ENCODE measurements around the gene S1PR1. TPM values are rescaled to one million over a fixed set of nuclear protein-coding genes. Genes with fewer than 3 reads are reported as not detected.

Gene S1PR1
- total and polyA plus RNA-seq, 2 donors from 2014 or later = 14.2 to 51.6 TPM

GRCh38 chr1:101285922-101286570, 49.2 kb downstream of the S1PR1 start:
- Histone ChIP-seq H3K9me3 (ENCODE audit: control insufficient read depth in 2 of 3, insufficient read depth in 1 of 3, low read length in 3 of 3) (no peaks in the 10 kb centered on the region), H3K4me3 (ENCODE audit: low read length in 3 of 3) (no peak overlapping the region), H3K27ac (ENCODE audit: low read depth in 2 of 2, low read length in 2 of 2) (no peak overlapping the region), H3K4me1 (ENCODE audit: control insufficient read depth in 2 of 3, insufficient read depth in 2 of 3, low read depth in 1 of 3, low read length in 3 of 3) (no peaks in the 10 kb centered on the region), H3K9ac (ENCODE audit: low read length in 3 of 3) (no peak overlapping the region), H3K36me3 (ENCODE audit: control insufficient read depth in 2 of 3, insufficient read depth in 3 of 3, low read length in 3 of 3) (no peaks in the 10 kb centered on the region), H3K27me3 (ENCODE audit: control insufficient read depth, insufficient read depth, low read length) (no peaks in the 10 kb centered on the region)
- FAIRE-seq (no peak), DNase-seq (no peak)
- intact Hi-C loops (cut with DNase I) = loop anchor here (10.0 kb wide), 1 partner anchor 361 kb away; no protein-coding TSS in a partner anchor
- no peak for TF ChIP-seq CTCF (IDR thresholded peaks at IDR 0.05; ENCODE audit: borderline replicate concordance, extremely low read depth, insufficient read depth)

GRCh38 chr1:101288491-101288944, 51.7 kb downstream of the S1PR1 start:
- peak; percentile 77 for FAIRE-seq
- Histone ChIP-seq H3K27me3 (ENCODE audit: control insufficient read depth, insufficient read depth, low read length) (no peaks in the 10 kb centered on the region), H3K4me3 (ENCODE audit: low read length in 3 of 3) (peak overlapping the region in 1 of 3 donors; percentile 28), H3K4me1 (ENCODE audit: control insufficient read depth in 2 of 3, insufficient read depth in 2 of 3, low read depth in 1 of 3, low read length in 3 of 3) (no peaks in the 10 kb centered on the region), H3K27ac (ENCODE audit: low read depth in 2 of 2, low read length in 2 of 2) (no peak overlapping the region), H3K36me3 (ENCODE audit: control insufficient read depth in 2 of 3, insufficient read depth in 3 of 3, low read length in 3 of 3) (no peaks in the 10 kb centered on the region), H3K9ac (ENCODE audit: low read length in 3 of 3) (peak overlapping the region in 1 of 3 donors; percentile 2), H3K9me3 (ENCODE audit: control insufficient read depth in 2 of 3, insufficient read depth in 1 of 3, low read length in 3 of 3) (no peaks in the 10 kb centered on the region)
- peak in 4 of 5 donors; percentile 60 to 89 (median 70) for DNase-seq
- peak; percentile 79 for TF ChIP-seq CTCF (IDR thresholded peaks at IDR 0.05; ENCODE audit: borderline replicate concordance, extremely low read depth, insufficient read depth)
- intact Hi-C loops (cut with DNase I) = loop anchor here (10.0 kb wide), 1 partner anchor 364 kb away; no protein-coding TSS in a partner anchor

DNA sequence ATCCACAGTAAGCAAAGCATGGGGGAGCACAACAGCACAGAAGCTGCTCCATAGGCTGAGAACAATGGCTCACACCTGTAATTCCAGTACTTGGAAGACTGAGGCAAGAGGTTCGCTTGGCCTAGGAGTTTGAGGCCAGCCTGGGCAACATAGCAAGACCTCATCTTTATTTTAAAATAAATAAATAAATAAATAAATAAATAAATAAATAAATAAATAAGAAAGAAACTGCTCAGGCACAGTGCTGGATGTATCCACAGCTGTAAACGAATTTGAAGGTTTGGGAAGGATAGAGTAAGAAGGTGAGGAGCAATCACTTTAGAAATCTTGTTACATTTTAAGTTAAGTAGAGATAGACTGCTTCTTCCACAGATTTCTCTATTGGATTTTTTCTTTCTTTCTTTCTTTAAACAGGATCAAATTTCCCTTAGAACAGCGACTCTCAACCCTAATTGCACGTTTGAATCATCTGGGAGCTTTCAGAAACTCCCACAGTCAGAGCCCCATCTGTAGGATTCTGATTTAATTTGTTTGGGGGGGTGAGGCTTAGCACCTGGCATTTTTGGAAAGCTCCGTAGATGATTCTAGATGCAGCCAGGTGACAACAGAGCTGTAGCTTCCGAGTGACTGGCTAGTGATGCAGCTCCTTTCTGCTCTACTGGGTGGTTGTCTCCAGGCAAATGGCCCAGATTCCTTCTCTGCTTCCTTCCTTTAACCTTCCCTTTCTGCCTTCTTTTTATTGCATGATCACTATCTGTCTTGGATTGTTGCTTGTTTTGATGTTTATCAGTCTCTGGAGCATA, 53.5 kb downstream of the S1PR1 start:
- Histone ChIP-seq H3K27me3 (ENCODE audit: control insufficient read depth, insufficient read depth, low read length) (no peaks in the 10 kb centered on the region), H3K27ac (ENCODE audit: low read depth in 2 of 2, low read length in 2 of 2) (no peak overlapping the region), H3K4me3 (ENCODE audit: low read length in 3 of 3) (no peak overlapping the region), H3K9ac (ENCODE audit: low read length in 3 of 3) (no peak overlapping the region), H3K9me3 (ENCODE audit: control insufficient read depth in 2 of 3, insufficient read depth in 1 of 3, low read length in 3 of 3) (no peaks in the 10 kb centered on the region), H3K36me3 (ENCODE audit: control insufficient read depth in 2 of 3, insufficient read depth in 3 of 3, low read length in 3 of 3) (no peaks in the 10 kb centered on the region), H3K4me1 (ENCODE audit: control insufficient read depth in 2 of 3, insufficient read depth in 2 of 3, low read depth in 1 of 3, low read length in 3 of 3) (no peaks in the 10 kb centered on the region)
- FAIRE-seq (no peak), DNase-seq (no peak)
- intact Hi-C loops (cut with DNase I) = no loop called here
- no peak for TF ChIP-seq CTCF (IDR thresholded peaks at IDR 0.05; ENCODE audit: borderline replicate concordance, extremely low read depth, insufficient read depth)

Other genes with a start within 250 kb of the S1PR1 start
- gene DPH5, start 211.2 kb upstream of the S1PR1 start, total RNA-seq = 19.7 TPM
- 44.9 TPM for gene DPH5, start 211.2 kb upstream of the S1PR1 start, polyA plus RNA-seq (ENCODE audit: insufficient read depth, low read depth, low replicate concordance)

All from kidney (tissue), 14 donors.